Fibroblast of lung (primary cell): ENCODE results near the gene NACA.

Source experiments
- CTCF ChIP-seq, 2 donors: IDR thresholded peaks in 1 of 2; conservative IDR thresholded peaks in 1 of 2; 1 replicate in 1 of 2; 2 replicates in 1 of 2; pipeline ENCODE4 v1.5.1; 2011 to 2012; ENCODE audit warnings: low read length in 2 of 2, control low read depth in 1 of 2, inconsistent platforms in 1 of 2, low read depth in 1 of 2, mild to moderate bottlenecking in 1 of 2
- EZH2 ChIP-seq: IDR thresholded peaks from 2 replicates; pipeline ENCODE4 v1.5.1; 2012; ENCODE audit warnings: low read length, control low read depth, mild to moderate bottlenecking; ENCODE audit errors: missing control alignments

GRCh38 chr12:56695327-56696101 lies 29.6 kb downstream of the NACA start:
- TF ChIP-seq CTCF (conservative IDR thresholded peaks at IDR 0.05 in 1 of 2, IDR thresholded peaks at IDR 0.05 in 1 of 2; ENCODE audit: low read depth in 1 of 2, low read length in 2 of 2): no peak
- no peak for TF ChIP-seq EZH2
